Measurements from ENCODE around the gene POU6F2.

- TF ChIP-seq ATF3 (CRISPR knock-in tag; conservative IDR thresholded peaks at IDR 0.05) (no peak), NFE2L1 (CRISPR knock-in tag; IDR thresholded peaks at IDR 0.05) (no peak)
Observed at GRCh38 chr7:39375874-39376190, 398.1 kb downstream of the POU6F2 start.
